Measurements from ENCODE around the gene CACYBP. TPM values are rescaled to one million over a fixed set of nuclear protein-coding genes. Genes with fewer than 3 reads are reported as not detected.

Gene CACYBP
- polyA plus RNA-seq, 1 donor from 2014 or later: 484 TPM

- no peak overlapping the region for H3K27ac ChIP-seq (ENCODE audit: low read length)
- H3F3A ChIP-seq (ENCODE audit: insufficient read depth, low read length, poor library complexity, severe bottlenecking): no peaks in the 10 kb centered on the region
- H3K9me3 ChIP-seq (ENCODE audit: low read length): no peaks in the 10 kb centered on the region
- H3K9me2 ChIP-seq (ENCODE audit: insufficient read depth, low read length): no peaks in the 10 kb centered on the region
- H3K36me3 ChIP-seq (ENCODE audit: insufficient read depth, low read length): no peaks in the 10 kb centered on the region
- H3K27me3 ChIP-seq (ENCODE audit: insufficient read depth, low read depth, low read length): no peaks in the 10 kb centered on the region
- H4K20me1 ChIP-seq (ENCODE audit: insufficient read depth): no peaks in the 10 kb centered on the region
- no peak overlapping the region for H2AFZ ChIP-seq (ENCODE audit: low read depth, low read length)
- TF ChIP-seq POLR2AphosphoS5 (IDR thresholded peaks at IDR 0.05) (no peak), REST (IDR thresholded peaks at IDR 0.05; ENCODE audit: borderline replicate concordance) (no peak), MXI1 (conservative IDR thresholded peaks at IDR 0.05; ENCODE audit: poor library complexity, severe bottlenecking) (no peak), EZH2 (IDR thresholded peaks at IDR 0.05; ENCODE audit: borderline replicate concordance, insufficient read depth, low read length, poor library complexity, severe bottlenecking) (no peak), TAF1 (IDR thresholded peaks at IDR 0.05; ENCODE audit: low read depth) (no peak), RAD21 (conservative IDR thresholded peaks at IDR 0.05) (no peak), EP300 (conservative IDR thresholded peaks at IDR 0.05; ENCODE audit: poor library complexity, severe bottlenecking) (no peak), CTCF (IDR thresholded peaks at IDR 0.05; ENCODE audit: poor library complexity, severe bottlenecking) (no peak)
- H3K79me2 ChIP-seq (replicated peaks; ENCODE audit: insufficient read depth, low read length): no peaks in the 10 kb centered on the region
- no peak overlapping the region for H3K4me2 ChIP-seq (ENCODE audit: low read length)
- H3K9ac ChIP-seq (ENCODE audit: low read length): no peak overlapping the region
- no peak overlapping the region for H3K4me3 ChIP-seq (ENCODE audit: low read length)
These were observed 36.1 kb upstream of the CACYBP start for GRCh38 chr1:174963529-174964125.

GRCh38 chr1:174964261-174964971, 35.3 kb upstream of the CACYBP start:
- Histone ChIP-seq H3K27me3 (ENCODE audit: insufficient read depth, low read depth, low read length) (no peaks in the 10 kb centered on the region), H3K9ac (ENCODE audit: low read length) (no peak overlapping the region), H3K4me2 (ENCODE audit: low read length) (no peak overlapping the region), H3K9me3 (ENCODE audit: low read length) (no peaks in the 10 kb centered on the region), H3K36me3 (ENCODE audit: insufficient read depth, low read length) (no peaks in the 10 kb centered on the region), H3K79me2 (replicated peaks; ENCODE audit: insufficient read depth, low read length) (no peaks in the 10 kb centered on the region), H3K4me3 (ENCODE audit: low read length) (no peak overlapping the region), H3K9me2 (ENCODE audit: insufficient read depth, low read length) (no peaks in the 10 kb centered on the region), H3K27ac (ENCODE audit: low read length) (no peak overlapping the region), H3F3A (ENCODE audit: insufficient read depth, low read length, poor library complexity, severe bottlenecking) (no peaks in the 10 kb centered on the region), H4K20me1 (ENCODE audit: insufficient read depth) (no peaks in the 10 kb centered on the region), H2AFZ (ENCODE audit: low read depth, low read length) (no peak overlapping the region)
- TF ChIP-seq TAF1 (IDR thresholded peaks at IDR 0.05; ENCODE audit: low read depth): no peak
- no peak for TF ChIP-seq MXI1 (conservative IDR thresholded peaks at IDR 0.05; ENCODE audit: poor library complexity, severe bottlenecking)
- TF ChIP-seq REST (IDR thresholded peaks at IDR 0.05; ENCODE audit: borderline replicate concordance): no peak

Measured in neural cell (in vitro differentiated cells).